ENCODE data around the gene ST7.
"Not testable (repeated sequence)": the region's sequence is repeated elsewhere in the genome, so short reads cannot be mapped to it uniquely, and the experiment has no call there.

The ST7 gene

DNA sequence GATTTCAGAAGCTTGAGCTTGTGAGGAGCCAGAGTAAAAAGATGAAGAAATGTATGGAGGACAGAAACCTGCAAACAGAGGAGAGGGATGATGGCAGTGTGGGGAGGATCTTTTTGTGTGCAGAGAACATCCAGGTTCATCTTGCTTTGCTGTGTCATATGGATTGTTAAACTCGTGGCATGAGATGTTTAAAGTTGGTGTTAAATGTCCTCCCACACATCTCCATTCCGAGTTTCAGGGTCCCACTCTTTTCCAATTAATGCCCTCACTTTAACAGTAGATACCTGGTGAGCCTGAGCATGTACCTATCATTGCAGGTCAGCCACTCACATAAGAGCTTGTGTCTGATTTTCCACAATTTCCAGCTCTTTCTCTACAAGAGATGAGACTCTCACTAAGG, 147.7 kb downstream of the ST7 start:
- no peak for DNase-seq

DNA sequence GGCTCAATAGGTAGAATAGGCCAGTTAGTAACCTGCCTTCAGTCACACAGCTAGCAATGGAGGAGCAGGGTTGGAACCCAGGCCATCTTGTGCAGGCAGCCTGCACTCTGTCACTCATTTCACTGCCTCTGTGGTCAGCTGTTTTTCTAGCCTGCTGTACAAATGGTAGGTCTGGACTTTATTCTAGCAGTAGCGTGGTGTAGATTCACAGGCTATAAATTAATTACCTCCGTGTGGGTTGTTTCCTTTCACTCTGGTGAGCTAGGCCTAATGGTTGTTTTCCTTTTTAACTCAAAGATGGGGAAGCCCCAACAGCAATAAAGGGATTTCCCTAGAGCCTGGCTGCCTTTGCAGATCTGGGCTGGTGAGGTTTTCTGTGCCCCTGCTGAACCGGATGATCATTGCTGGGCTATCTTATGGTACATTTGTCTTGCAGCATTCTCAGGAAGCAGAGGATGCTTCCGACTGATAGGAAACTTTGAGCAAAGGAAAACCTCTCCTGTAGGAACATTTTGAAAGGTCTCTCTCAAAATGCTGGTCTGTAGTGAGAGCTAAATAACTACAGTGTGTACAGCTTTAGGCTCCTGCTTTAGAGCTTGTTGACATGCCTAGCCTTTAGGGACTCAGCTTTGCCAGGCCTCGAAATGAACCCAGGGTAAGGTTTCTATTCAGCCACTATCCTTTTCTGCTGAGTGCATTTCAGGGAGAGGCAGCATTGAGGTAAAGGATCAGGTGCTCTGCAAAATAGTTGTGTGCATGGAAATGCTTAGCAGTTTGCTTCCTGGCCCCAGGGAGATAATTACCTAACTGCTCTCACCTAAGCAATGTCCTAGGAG, 157.4 kb downstream of the ST7 start:
- DNase-seq: no peak

DNA sequence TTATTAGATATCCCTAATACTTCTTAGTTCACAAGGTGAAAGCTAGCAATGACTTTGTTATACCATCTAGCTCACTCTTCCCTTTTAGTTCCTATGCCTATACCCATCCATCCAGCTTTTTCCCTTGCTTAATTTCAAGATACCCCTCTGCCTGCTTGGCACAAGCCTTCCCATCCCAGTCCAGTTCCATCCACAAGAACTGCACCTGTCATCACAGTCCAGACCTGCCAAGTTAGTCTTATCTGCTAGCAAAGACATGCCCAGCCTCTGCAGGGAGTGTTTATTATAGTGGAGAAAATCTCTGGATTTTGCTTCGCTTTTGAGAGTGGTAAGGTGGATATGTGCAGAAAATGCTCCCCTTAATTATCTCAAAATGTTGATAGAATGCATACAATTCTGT, 158.2 kb downstream of the ST7 start:
- no peak for DNase-seq

DNA sequence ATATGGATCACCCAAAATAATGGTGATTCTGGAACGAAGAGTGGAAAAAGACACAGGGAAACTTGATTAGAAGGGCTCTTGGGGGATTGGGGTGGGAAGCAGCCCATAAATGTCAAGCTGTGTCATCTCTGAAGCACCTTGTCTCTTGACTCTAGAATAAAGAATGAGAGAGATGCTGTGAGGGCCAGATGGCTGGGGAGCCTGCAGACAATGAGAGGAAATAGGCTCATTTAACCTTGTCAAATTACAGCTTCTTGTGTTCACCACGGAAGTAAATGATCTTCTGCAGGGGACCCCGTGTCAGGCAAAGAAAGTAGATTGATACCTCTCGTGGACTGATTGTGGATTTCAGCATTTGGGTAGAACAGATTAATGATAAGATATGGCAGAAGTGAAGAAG, 159.3 kb downstream of the ST7 start:
- no peak for DNase-seq

GRCh38 chr7:117113871-117114270, 160.6 kb downstream of the ST7 start:
- DNase-seq: no peak

DNA sequence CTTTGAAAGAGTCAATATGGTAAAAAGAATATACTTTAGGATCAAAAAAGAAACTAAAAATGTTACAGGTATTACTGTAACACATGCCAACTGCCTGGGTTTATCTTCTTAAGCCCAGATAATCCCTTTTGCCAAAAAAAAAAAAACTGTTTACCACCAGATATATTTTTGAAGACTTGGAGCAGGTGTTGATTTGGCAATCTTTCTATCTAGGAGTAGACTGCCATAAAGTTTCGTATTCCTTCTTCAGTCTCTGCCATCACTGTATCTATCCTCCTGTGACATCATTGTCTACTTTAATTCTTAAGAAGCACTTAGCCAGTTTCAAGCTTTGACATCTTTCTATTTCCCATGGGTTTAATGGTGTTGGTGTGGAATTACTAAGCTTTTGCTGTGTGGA, 161.0 kb downstream of the ST7 start:
- no peak for DNase-seq

DNA sequence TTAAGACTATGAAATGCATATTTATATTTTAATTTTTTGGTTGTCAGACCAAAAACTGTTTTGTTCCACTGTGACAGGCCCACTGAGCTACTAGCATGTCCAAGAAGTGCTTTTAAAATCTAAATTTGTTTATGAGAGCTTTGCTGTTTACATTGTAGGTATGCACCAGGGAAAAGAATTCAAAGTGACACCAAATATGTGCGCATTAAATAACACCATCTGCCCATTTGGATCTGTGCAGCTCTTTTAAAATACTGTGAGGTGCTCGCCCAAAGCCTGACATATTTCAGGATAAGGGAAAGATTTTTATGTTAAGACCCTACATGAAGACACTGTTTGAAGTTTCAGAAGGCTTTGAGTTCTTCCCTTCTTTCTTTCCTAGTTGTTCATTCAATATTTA, 162.9 kb downstream of the ST7 start:
- no peak for DNase-seq

DNA sequence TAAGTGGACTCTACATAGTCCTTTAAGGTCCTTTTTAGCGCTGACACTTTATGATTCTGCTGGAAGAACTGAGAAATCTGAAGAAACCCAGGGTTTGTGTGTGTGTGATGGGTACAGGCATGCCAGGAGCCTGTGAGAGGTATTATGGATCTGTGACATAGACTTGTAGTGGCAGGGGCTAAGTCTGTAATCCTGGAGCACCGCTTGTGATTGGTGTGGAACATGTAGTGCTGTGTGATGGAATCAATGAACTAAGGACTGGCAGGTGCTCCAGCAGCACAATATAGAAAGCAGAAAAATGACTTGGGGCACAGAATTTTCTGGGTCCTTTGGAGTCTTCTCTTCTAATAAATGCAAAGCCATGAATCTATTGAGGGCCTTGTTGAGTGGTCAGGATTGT, 163.9 kb downstream of the ST7 start:
- DNase-seq: no peak

DNA sequence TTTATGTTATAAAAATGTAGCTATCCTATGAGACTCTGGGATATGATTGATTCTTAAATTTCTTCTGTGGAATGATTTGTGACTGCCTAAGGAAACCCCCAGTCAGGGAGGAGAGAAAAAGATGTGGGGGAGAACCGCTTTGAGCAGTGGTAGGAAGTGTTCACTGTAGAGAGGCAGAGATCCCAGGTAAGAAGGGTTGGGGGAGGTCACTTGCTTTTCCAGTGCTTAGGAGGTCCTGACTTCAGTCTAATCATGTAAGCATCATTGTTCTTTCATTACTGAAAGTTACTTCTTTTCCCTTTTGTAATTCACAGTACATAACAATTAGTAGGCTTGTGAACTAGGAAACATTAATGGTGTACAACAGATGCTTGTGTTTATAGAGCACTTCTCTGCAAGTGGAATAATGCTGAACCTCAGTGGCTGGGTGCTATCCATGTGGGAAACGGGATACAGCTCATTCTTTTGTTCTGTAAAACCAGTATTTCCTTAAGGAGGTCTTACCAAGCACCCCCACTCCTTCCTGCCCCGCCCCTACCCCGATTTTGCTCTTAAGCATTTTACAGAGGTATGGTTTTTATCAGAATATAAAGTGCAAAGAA, 165.4 kb downstream of the ST7 start:
- DNase-seq: peak; percentile 56

- DNase-seq: peak; percentile 93
These were observed 166.1 kb downstream of the ST7 start for GRCh38 chr7:117119192-117119924.

GRCh38 chr7:117120321-117120720, 167.0 kb downstream of the ST7 start:
- not testable (repeated sequence) for DNase-seq

DNA sequence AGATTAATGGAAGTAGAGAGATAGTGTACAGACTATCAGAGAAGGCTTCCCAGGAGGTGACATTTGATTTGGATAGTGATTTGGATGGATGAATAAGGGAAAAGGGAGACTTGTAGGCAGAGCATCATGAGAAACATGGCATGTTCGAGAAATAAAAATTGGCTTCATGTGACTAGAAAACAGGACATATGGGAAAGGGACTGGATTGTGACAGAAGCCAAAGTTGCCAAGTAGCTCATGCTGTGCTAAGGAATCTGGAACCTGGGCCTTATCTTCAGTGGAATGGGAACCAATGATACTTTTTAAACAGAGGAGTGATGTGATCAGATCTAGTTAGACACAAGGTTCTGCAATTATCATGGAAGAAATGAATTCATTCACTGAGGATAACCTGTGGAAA, 168.7 kb downstream of the ST7 start:
- not testable (repeated sequence) for DNase-seq

GRCh38 chr7:117122536-117122935, 169.2 kb downstream of the ST7 start:
- DNase-seq: no peak

- DNase-seq: no peak
These were observed 170.1 kb downstream of the ST7 start for GRCh38 chr7:117123311-117123926.

- DNase-seq: peak; percentile 96
These were observed 171.4 kb downstream of the ST7 start for GRCh38 chr7:117124591-117125220.

GRCh38 chr7:117126676-117127075, 173.4 kb downstream of the ST7 start:
- no peak for DNase-seq

DNA sequence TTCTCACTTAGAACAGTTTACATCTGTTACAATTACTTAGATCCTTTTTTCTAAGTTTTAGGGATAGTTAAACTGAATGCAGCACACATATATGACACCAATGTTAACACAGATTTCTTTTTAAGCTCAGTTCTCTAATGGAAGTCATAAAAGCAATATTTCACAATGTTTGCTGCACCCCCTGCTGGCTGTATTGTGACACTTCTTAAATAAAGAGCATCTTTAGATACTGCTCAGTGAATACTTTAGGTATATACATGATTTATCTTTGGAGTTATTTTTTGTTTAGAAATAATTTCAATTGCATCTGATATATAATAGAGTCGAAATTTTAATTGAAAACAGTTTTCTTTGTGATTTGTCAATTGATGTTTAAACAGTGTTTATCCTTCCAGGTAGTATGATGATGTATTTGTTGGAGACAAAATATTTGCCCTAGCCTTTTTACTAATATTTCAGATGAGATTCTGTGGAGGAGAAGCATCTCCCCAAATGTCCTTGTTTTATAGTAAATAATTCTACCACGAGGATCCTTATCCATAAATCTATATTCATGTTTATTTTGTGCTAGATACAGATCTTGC, 174.4 kb downstream of the ST7 start:
- peak; percentile 86 for DNase-seq

GRCh38 chr7:117129521-117129955, 176.2 kb downstream of the ST7 start:
- DNase-seq: no peak

DNA sequence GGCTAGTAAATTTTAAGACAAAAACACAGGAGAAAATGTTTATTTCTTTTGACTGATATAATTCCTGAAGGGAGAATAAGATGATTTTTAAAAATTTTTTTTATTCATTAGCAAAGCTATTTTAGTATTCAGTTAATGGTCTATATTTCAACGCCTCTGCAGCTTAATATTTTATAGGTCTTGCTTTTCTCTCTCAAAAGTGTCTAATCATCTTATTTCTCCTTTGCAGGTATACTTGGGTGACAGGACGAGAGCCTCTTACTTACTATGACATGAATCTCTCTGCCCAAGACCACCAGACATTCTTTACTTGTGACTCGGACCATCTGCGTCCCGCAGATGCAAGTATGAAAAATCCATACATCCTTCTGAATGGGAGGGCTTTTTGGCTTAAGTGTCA, 177.0 kb downstream of the ST7 start:
- DNase-seq: no peak

GRCh38 chr7:117132321-117133120, 179.2 kb downstream of the ST7 start:
- no peak for DNase-seq

GRCh38 chr7:117133125-117133524, 179.8 kb downstream of the ST7 start:
- no peak for DNase-seq

DNA sequence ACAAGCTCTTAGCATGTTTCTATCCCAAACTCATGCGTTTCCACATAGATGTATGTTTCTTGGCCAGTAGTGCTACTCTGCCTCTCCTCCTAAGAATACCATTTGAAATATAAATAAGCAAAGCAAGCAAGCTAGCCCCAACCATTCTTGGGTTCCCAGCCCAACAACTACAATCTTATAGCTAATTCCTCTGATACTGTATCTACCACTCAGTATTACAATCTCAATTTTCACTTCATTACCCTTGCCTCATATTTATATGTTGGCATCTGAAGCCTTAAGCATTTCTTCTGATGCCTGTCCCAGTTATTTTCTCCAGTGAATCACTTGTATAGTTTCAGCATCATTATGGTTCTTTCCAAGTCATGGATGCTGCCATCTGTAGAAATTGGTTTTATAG, 181.1 kb downstream of the ST7 start:
- DNase-seq: no peak

All from DMS53 (cell line).